ENCODE measurements around the gene ASAP2.
A peak's percentile ranks its signal among the peaks of the same experiment; 100 is the strongest.

ASAP2 gene

DNA sequence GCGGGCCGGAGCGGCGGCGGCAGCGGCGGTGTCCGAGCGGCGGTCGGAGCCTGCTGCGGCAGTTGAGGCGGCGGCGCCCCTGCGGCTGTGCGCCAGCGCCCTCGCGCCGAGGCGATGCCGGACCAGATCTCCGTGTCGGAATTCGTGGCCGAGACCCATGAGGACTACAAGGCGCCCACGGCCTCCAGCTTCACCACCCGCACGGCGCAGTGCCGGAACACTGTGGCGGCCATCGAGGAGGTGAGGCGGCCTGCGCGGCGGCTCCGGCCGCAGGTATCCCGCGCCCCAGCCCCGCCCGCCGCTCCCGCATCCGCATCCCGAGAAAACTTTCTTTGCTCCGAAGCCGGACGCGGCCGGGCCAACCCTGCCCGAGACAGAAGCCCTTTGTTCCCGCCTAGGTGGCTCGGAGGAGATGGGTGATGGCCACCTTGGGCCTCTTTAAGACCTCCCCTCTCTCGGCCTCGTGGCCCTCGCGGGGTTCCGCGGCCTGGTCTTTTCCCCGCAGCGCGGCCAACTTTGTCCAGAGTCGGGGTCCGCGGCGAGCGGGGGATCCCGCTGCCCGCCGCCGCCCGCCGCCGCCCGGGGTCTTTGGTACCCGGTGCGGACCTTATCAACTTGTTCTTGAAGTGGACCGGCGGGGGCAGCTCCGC, 504 bp downstream of the ASAP2 start:
- peak overlapping the region; percentile 78 for H3K27ac ChIP-seq
- no peaks in the 10 kb centered on the region for H3K27me3 ChIP-seq (ENCODE audit: insufficient read depth, low read depth, severe bottlenecking)
- TF ChIP-seq, protein P1, sequence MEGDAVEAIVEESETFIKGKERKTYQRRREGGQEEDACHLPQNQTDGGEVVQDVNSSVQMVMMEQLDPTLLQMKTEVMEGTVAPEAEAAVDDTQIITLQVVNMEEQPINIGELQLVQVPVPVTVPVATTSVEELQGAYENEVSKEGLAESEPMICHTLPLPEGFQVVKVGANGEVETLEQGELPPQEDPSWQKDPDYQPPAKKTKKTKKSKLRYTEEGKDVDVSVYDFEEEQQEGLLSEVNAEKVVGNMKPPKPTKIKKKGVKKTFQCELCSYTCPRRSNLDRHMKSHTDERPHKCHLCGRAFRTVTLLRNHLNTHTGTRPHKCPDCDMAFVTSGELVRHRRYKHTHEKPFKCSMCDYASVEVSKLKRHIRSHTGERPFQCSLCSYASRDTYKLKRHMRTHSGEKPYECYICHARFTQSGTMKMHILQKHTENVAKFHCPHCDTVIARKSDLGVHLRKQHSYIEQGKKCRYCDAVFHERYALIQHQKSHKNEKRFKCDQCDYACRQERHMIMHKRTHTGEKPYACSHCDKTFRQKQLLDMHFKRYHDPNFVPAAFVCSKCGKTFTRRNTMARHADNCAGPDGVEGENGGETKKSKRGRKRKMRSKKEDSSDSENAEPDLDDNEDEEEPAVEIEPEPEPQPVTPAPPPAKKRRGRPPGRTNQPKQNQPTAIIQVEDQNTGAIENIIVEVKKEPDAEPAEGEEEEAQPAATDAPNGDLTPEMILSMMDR (IDR thresholded peaks at IDR 0.05; ENCODE audit: low read depth, low read length) = no peak
- DNase-seq = peak; percentile 50
- H3K4me3 ChIP-seq (ENCODE audit: low read depth, low read length) = peak overlapping the region; percentile 92
- no peaks in the 10 kb centered on the region for H3K9me3 ChIP-seq (ENCODE audit: severe bottlenecking)
- no peaks in the 10 kb centered on the region for H3K36me3 ChIP-seq

DNA sequence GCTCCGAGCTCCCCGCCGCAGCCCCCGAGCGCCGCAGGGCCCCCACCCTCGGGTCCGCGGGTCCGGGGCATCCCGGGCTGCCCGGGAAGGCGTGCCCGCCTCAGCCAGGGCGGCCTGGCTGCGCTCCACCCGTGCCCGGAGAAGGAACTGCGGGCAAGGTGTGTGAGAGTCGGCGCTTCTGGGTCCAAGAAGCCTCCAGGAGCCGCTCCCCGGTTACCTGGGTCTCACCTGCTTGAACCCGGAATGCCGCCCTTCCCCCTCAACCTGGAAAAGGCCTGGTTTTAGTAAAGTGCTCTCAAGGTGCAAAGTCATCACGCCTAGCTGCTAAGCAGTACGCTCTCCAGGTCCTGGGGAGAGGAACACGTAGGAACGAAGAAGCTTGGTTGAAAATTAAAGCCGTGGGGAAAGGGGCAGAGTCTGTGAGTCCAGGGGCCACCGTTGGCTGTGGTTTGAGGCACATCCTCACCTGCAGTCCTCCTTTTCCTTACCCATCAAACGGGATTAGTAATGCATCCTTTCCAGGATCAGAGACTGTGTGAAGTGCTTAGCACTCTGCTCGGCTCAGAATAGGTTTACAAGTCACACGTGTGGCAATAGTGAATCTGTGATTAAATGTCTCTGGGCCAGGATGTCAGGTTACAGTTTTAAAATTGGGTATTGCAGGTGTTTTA, 1.2 kb downstream of the ASAP2 start:
- peak; percentile 37 for DNase-seq
- H3K27me3 ChIP-seq (ENCODE audit: insufficient read depth, low read depth, severe bottlenecking) = no peaks in the 10 kb centered on the region
- no peaks in the 10 kb centered on the region for H3K9me3 ChIP-seq (ENCODE audit: severe bottlenecking)
- peak overlapping the region; percentile 92 for H3K4me3 ChIP-seq (ENCODE audit: low read depth, low read length)
- no peaks in the 10 kb centered on the region; the same call in 1 of the 2 replicates for H3K36me3 ChIP-seq
- TF ChIP-seq, protein P1 (IDR thresholded peaks at IDR 0.05; ENCODE audit: low read depth, low read length) = no peak
- H3K27ac ChIP-seq = no peak overlapping the region

DNA sequence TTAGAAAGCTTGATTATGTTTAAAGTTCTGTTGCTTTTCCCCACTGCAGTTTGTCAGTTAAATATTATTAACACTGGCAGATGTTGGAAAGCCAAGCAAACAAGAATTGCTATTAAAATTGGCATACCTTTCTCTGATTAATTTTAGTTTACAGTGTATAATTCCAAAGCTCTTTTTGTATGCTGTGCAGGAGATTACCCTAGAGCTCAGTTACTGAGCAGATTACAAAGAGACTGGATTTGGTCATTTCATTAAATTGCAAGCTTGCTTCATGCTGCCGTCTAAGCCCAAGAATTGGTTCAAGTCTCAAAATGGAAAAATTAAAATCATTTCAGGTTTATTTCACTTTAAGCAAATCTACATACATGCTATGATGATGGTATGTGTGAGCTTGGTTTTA, 2.3 kb downstream of the ASAP2 start:
- H3K27me3 ChIP-seq (ENCODE audit: insufficient read depth, low read depth, severe bottlenecking) = no peaks in the 10 kb centered on the region
- H3K27ac ChIP-seq = no peak overlapping the region
- DNase-seq = no peak
- H3K4me3 ChIP-seq (ENCODE audit: low read depth, low read length) = peak overlapping the region; percentile 13; the same call in 1 of the 2 replicates
- TF ChIP-seq, protein P1 (IDR thresholded peaks at IDR 0.05; ENCODE audit: low read depth, low read length) = no peak
- no peaks in the 10 kb centered on the region for H3K9me3 ChIP-seq (ENCODE audit: severe bottlenecking)
- H3K36me3 ChIP-seq = no peaks in the 10 kb centered on the region; the same call in 1 of the 2 replicates

DNA sequence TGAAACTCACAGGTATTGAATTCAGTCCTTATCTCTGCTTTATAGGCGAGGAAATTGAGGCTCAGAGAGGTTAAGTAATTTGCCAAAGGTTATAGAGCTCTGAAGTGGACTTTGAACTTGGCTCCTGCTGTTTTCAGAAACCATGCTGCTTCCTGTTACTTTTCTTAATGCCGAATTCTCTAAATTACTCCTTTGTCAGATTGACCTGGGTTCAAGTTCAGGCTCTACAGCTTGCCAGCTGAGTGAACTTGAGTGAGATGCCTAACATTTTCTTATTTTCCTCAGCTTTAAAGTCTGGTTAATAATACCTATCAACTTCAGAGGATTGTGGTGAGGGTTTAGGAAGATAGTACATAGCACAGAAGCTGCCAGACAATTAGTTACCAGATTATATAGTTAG, 3.4 kb downstream of the ASAP2 start:
- no peaks in the 10 kb centered on the region for H3K27me3 ChIP-seq (ENCODE audit: insufficient read depth, low read depth, severe bottlenecking)
- no peak overlapping the region for H3K4me3 ChIP-seq (ENCODE audit: low read depth, low read length)
- H3K27ac ChIP-seq = no peak overlapping the region
- H3K36me3 ChIP-seq = no peaks in the 10 kb centered on the region; the same call in none of the 2 replicates
- no peaks in the 10 kb centered on the region for H3K9me3 ChIP-seq (ENCODE audit: severe bottlenecking)
- TF ChIP-seq, protein P1 (IDR thresholded peaks at IDR 0.05; ENCODE audit: low read depth, low read length) = no peak
- DNase-seq = no peak

DNA sequence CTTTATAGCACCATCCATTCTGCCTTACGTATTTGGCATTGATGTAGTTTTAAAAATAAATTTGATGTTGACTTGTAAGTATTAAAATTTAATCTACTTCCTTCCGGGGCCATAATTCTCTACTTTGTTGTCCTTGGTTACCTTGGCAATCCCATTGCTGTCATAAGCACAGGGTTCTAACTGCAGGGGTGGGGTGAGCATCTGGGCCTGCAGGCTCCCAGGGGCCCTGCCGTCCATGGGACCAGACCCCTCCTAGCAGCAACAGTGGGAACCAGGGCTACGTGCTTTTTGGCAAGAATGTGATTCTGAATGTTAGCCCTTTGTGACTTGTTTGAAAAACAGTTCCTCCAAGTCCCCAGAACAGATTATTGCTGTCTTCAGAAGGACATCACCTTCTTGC, 4.9 kb downstream of the ASAP2 start:
- H3K27ac ChIP-seq = no peak overlapping the region
- TF ChIP-seq, protein P1 (IDR thresholded peaks at IDR 0.05; ENCODE audit: low read depth, low read length) = no peak

More for the DNA sequence above, 4.9 kb downstream of the ASAP2 start:
- no peaks in the 10 kb centered on the region for H3K9me3 ChIP-seq (ENCODE audit: severe bottlenecking)
- no peaks in the 10 kb centered on the region; the same call in none of the 2 replicates for H3K36me3 ChIP-seq
- no peak overlapping the region for H3K4me3 ChIP-seq (ENCODE audit: low read depth, low read length)
- H3K27me3 ChIP-seq (ENCODE audit: insufficient read depth, low read depth, severe bottlenecking) = no peaks in the 10 kb centered on the region
- no peak for DNase-seq
